HepG2 (cell line): ENCODE results near the gene GMPPA. TPM values are rescaled to one million over a fixed set of nuclear protein-coding genes. Genes with fewer than 3 reads are reported as not detected.

Experiments used
- ATAC-seq: fragments of 200-7000 bp; cut with Tn5 transposase; 3 replicates; pipeline ENCODE4 v1.9.1; 2020; ENCODE audit warnings: mild to moderate bottlenecking, moderate library complexity
- BruUV-seq: library from RNA; stranded (reverse); fragments of 400-500 nt; replicated peaks from 2 replicates; lab custom pipeline; 2021; lab: Mats Ljungman, UMichigan
- CTCF ChIA-PET: fragments of 300-600 bp; formaldehyde crosslinking; extraction: SDS; loops from one replicate; lab custom pipeline; 2021; ENCODE audit warnings: low total read pairs, inconsistent platforms, low intra/inter-chr PET ratio; lab: Yijun Ruan, JAX
- POLR2A ChIA-PET: fragments of 350-600 bp; sonication (Branson Sonifier 250); formaldehyde crosslinking; loops from one replicate; lab custom pipeline; 2020; ENCODE audit warnings: antibody characterized with exemption, inconsistent platforms; lab: Yijun Ruan, JAX
- DNase-seq: peaks from one replicate; pipeline ENCODE4 v3.0.0-alpha.2; 2015; ENCODE audit warnings: low spot score
- FAIRE-seq: peaks from 3 replicates; lab custom pipeline; 2011; peaks lifted over from hg19 to GRCh38; lab: Jason Lieb, UNC
- H2AFZ ChIP-seq: one replicate; pipeline ENCODE4 v1.6.1; 2011; ENCODE audit warnings: low read length, inconsistent platforms
- H3K27ac ChIP-seq: fragments of 300-600 bp; 3 replicates; pipeline ENCODE4 v1.8.0; 2011; ENCODE audit warnings: mixed run types, mild to moderate bottlenecking, mixed read lengths, low read length, inconsistent platforms; ENCODE audit not compliant: insufficient read depth; ENCODE audit errors: extremely low read length
- H3K27me3 ChIP-seq, 2 experiments: fragments of 200-600 bp in 1 of 2; 2 replicates in 1 of 2; 3 replicates in 1 of 2; pipeline versions ENCODE4 v1.6.0 to v1.8.0; 2011; ENCODE audit warnings: low read length in 2 of 2, mild to moderate bottlenecking in 2 of 2, moderate library complexity in 2 of 2, inconsistent platforms in 1 of 2; ENCODE audit not compliant: insufficient read depth in 2 of 2, control insufficient read depth in 1 of 2
- H3K36me3 ChIP-seq, 2 experiments: fragments of 200-600 bp in 1 of 2; replicated peaks in 1 of 2; 2 replicates in 1 of 2; 3 replicates in 1 of 2; pipeline versions ENCODE4 v1.5.1 to v1.8.0; 2011; ENCODE audit warnings: low read length in 2 of 2, inconsistent platforms in 1 of 2; ENCODE audit not compliant: insufficient read depth in 2 of 2, control insufficient read depth in 1 of 2
- H3K4me1 ChIP-seq: 2 replicates; pipeline ENCODE4 v1.5.1; 2012; ENCODE audit warnings: low read length, inconsistent platforms; ENCODE audit not compliant: insufficient read depth
- H3K4me2 ChIP-seq: 2 replicates; pipeline ENCODE4 v1.6.0; 2011; ENCODE audit warnings: low read depth, low read length, inconsistent platforms
- H3K4me3 ChIP-seq, 3 experiments: fragments of 200-600 bp in 1 of 3; sonication (generic), shearing (Covaris generic) in 1 of 3; replicated peaks in 1 of 3; 2 replicates each; pipeline ENCODE4 v1.5.1; 2011 to 2016; ENCODE audit warnings: low read length in 3 of 3, inconsistent platforms in 2 of 3, low read depth in 2 of 3, mild to moderate bottlenecking in 2 of 3, control low read depth in 1 of 3, mixed read lengths in 1 of 3; ENCODE audit not compliant: insufficient read depth in 1 of 3
- H3K79me2 ChIP-seq: one replicate; pipeline ENCODE4 v1.6.1; 2011; ENCODE audit warnings: low read length, inconsistent platforms; ENCODE audit not compliant: insufficient read depth
- H3K9ac ChIP-seq: 2 replicates; pipeline ENCODE4 v1.6.0; 2011; ENCODE audit warnings: mild to moderate bottlenecking, low read depth, low read length, inconsistent platforms; ENCODE audit not compliant: insufficient read depth
- H3K9me3 ChIP-seq: 2 replicates; pipeline ENCODE4 v1.5.1; 2012; ENCODE audit warnings: mild to moderate bottlenecking, low read length
- H4K20me1 ChIP-seq: 2 replicates; pipeline ENCODE4 v1.6.0; 2011; ENCODE audit warnings: inconsistent platforms, mild to moderate bottlenecking, low read length, moderate library complexity; ENCODE audit not compliant: insufficient read depth
- BRF2 ChIP-seq: sonication (generic); formaldehyde crosslinking; IDR thresholded peaks from 2 replicates; pipeline ENCODE4 v1.8.1; 2022; ENCODE audit warnings: mild to moderate bottlenecking, missing genetic modification reagents
- CHD2 ChIP-seq: IDR thresholded peaks from 2 replicates; pipeline ENCODE4 v1.6.1; 2011; ENCODE audit warnings: low read depth, low read length, improper control_type of control experiment
- ESRRA ChIP-seq: sonication (generic); formaldehyde crosslinking; IDR thresholded peaks from 2 replicates; pipeline ENCODE4 v1.5.1; 2020; ENCODE audit warnings: mild to moderate bottlenecking, low read depth, missing genetic modification reagents
- FOXA3 ChIP-seq: IDR thresholded peaks from 2 replicates; pipeline ENCODE4 v1.6.1; 2016; ENCODE audit warnings: missing genetic modification reagents, missing compliant biosample characterization
- HCFC1 ChIP-seq: fragments of 150-350 bp; IDR thresholded peaks from 2 replicates; pipeline ENCODE4 v1.6.1; 2014; ENCODE audit warnings: low read depth, low read length
- MAZ ChIP-seq, 2 experiments: sonication (generic) in 1 of 2; formaldehyde crosslinking in 1 of 2; IDR thresholded peaks; 2 replicates each; pipeline versions ENCODE4 v1.5.0 to v1.6.1; 2012 to 2020; ENCODE audit warnings: low read depth in 2 of 2, mild to moderate bottlenecking in 2 of 2, borderline replicate concordance in 1 of 2, improper control_type of control experiment in 1 of 2, low read length in 1 of 2, missing genetic modification reagents in 1 of 2, moderate library complexity in 1 of 2
- MYNN ChIP-seq: sonication (generic); formaldehyde crosslinking; IDR thresholded peaks from 2 replicates; pipeline ENCODE4 v1.4.0; 2020; ENCODE audit warnings: mild to moderate bottlenecking, low read depth, missing genetic modification reagents
- PCBP1 ChIP-seq: fragments of 200-400 bp; formaldehyde crosslinking; IDR thresholded peaks from 2 replicates; pipeline ENCODE4 v1.6.1; 2017; ENCODE audit warnings: mild to moderate bottlenecking, low read depth, low read length, borderline replicate concordance
- PHF5A ChIP-seq: IDR thresholded peaks from one replicate; pipeline ENCODE4 v1.6.1; 2018; ENCODE audit warnings: low read depth, missing genetic modification reagents; ENCODE audit not compliant: unreplicated experiment
- POGZ ChIP-seq: sonication (generic); formaldehyde crosslinking; IDR thresholded peaks from 2 replicates; pipeline ENCODE4 v1.4.0; 2020; ENCODE audit warnings: mild to moderate bottlenecking, missing genetic modification reagents
- PTBP1 ChIP-seq: fragments of 200-400 bp; formaldehyde crosslinking; IDR thresholded peaks from 2 replicates; pipeline ENCODE4 v1.6.1; 2018; ENCODE audit warnings: low read length, low read depth; ENCODE audit not compliant: poor library complexity, severe bottlenecking
- REST ChIP-seq, 2 experiments: IDR thresholded peaks; 2 replicates each; pipeline ENCODE4 v1.6.1; 2011 to 2012; ENCODE audit warnings: low read length in 2 of 2, borderline replicate concordance in 1 of 2, low read depth in 1 of 2, mild to moderate bottlenecking in 1 of 2, moderate library complexity in 1 of 2
- TEAD3 ChIP-seq: optimal IDR thresholded peaks from 2 replicates; pipeline ENCODE3; 2016; ENCODE audit warnings: borderline replicate concordance
- TRIM24 ChIP-seq: sonication (generic); formaldehyde crosslinking; IDR thresholded peaks from 2 replicates; pipeline ENCODE4 v1.8.0; 2022; ENCODE audit warnings: mild to moderate bottlenecking, missing genetic modification reagents
- ZNF124 ChIP-seq: sonication (generic); formaldehyde crosslinking; IDR thresholded peaks from 2 replicates; pipeline ENCODE4 v1.4.0; 2020; ENCODE audit warnings: missing genetic modification reagents
- ZNF264 ChIP-seq: sonication (generic); formaldehyde crosslinking; IDR thresholded peaks from 2 replicates; pipeline ENCODE4 v1.4.0; 2020; ENCODE audit warnings: missing genetic modification reagents
- WGBS: methylation state at CpG from one replicate; pipeline ENCODE4 v1.1.6; 2017; ENCODE audit warnings: low lambda C conversion rate; 5-methylcytosine and 5-hydroxymethylcytosine counted together
- in situ Hi-C: cut with HindIII; loops from 2 replicates; pipeline ENCODE4 v1.10.0; 2017; ENCODE audit warnings: low pct_unique_long_range_greater_than_20kb; ENCODE audit not compliant: extremely low pct_ligation_motif_present
- intact Hi-C: fragments of 100-400 bp; cut with micrococcal nuclease; formaldehyde crosslinking; loops from one replicate; pipeline ENCODE4 v1.10.0; 2022; ENCODE audit not compliant: unreplicated experiment
- polyA plus RNA-seq, 8 experiments: library from polyadenylated mRNA; depleted of rRNA in 3 of 8; stranded (reverse) in 7 of 8; unstranded in 1 of 8; fragments of >200 nt; fragmentation: Illumina TruSeq in 4 of 8; extraction: Trizol in 4 of 8; gene quantifications; 2 replicates each; pipeline versions ENCODE4 v1.2.1 to v1.2.3, GENCODE V29; 2011 to 2016; ENCODE audit warnings: low read depth in 4 of 8, missing spikeins in 1 of 8, mixed read lengths in 1 of 8; ENCODE audit not compliant: insufficient read depth in 1 of 8
- total RNA-seq, 5 experiments: library from RNA; depleted of rRNA; stranded (reverse); fragments of >200 nt; fragmentation: Illumina TruSeq; extraction: Trizol; gene quantifications; 2 replicates each; pipeline ENCODE4 v1.2.3, GENCODE V29; 2016; ENCODE audit warnings: low read depth in 1 of 5
- TF ChIP-seq, protein P1 (sequence below): sonication (generic); formaldehyde crosslinking; IDR thresholded peaks from 2 replicates; pipeline ENCODE4 v1.5.0; 2020; ENCODE audit warnings: mild to moderate bottlenecking, missing genetic modification reagents

GMPPA gene
- total and polyA plus RNA-seq, 2 of the 13 experiments (the other 11 are each of a cell fraction or from before 2014, with no cell fraction given): 81.1 to 106 TPM

- FAIRE-seq (peak; percentile 75), ATAC-seq (peak; percentile 34), DNase-seq (peak; percentile 79)
- in situ Hi-C loops: no loop called here
- Histone ChIP-seq H3K36me3 (peaks cover 17 to 28% of the 10 kb centered on the region in 2 experiments), H2AFZ (no peak overlapping the region), H3K9ac (peak overlapping the region; percentile 84), H3K27me3 (no peaks in the 10 kb centered on the region; a peak in 1 of 5 replicates), H3K9me3 (no peaks in the 10 kb centered on the region), H3K4me1 (peaks cover 50% of the 10 kb centered on the region), H3K4me2 (peak overlapping the region; percentile 97), H4K20me1 (peaks cover 22% of the 10 kb centered on the region), H3K27ac (peak overlapping the region; percentile 53), H3K79me2 (peaks cover 30% of the 10 kb centered on the region), H3K4me3 (peak overlapping the region in 2 of 3 experiments; percentile 76 to 90; a peak in 3 of 6 replicates)
- CTCF ChIA-PET: no interaction called here
- WGBS: under 1% methylated on average over 4 of the region's 4 CpGs
- intact Hi-C loops: no loop called here
- BruUV-seq: no TSS peak
- POLR2A ChIA-PET: interaction anchor here (1.2 to 3.9 kb wide), 4 partner anchors 15 to 52 kb away, joined by 6 to 44 read pairs (median 25); partner anchors contain the start of genes GMPPA, INHA, OBSL1 and STK11IP
- TF ChIP-seq MYNN (CRISPR knock-in tag) (no peak), CHD2 (no peak), BRF2 (CRISPR knock-in tag) (no peak), PHF5A (CRISPR knock-in tag) (peak; percentile 48), ZNF124 (0 out of 2 replicates have a peak, but pooled peaks have one; percentile 72), POGZ (CRISPR knock-in tag) (peak; percentile 54), HCFC1 (no peak), TEAD3 (peak; percentile 85), MAZ (IDR thresholded peaks at IDR 0.05; ENCODE audit: borderline replicate concordance, low read depth, low read length) (peak; percentile 82), MAZ (CRISPR knock-in tag; IDR thresholded peaks at IDR 0.05; ENCODE audit: low read depth) (peak; percentile 70; the same call in 1 of the 2 replicates), FOXA3 (peak; percentile 75), REST (IDR thresholded peaks at IDR 0.05; ENCODE audit: borderline replicate concordance in 1 of 2, low read depth in 1 of 2, low read length in 2 of 2) (peak in 1 of 2 experiments; percentile 69; a peak in 2 of 4 replicates), PCBP1 (no peak), ESRRA (CRISPR knock-in tag) (peak; percentile 78), PTBP1 (no peak), ZNF264 (CRISPR knock-in tag) (no peak), TRIM24 (CRISPR knock-in tag) (peak; percentile 70; the same call in 1 of the 2 replicates)
- TF ChIP-seq, protein P1, sequence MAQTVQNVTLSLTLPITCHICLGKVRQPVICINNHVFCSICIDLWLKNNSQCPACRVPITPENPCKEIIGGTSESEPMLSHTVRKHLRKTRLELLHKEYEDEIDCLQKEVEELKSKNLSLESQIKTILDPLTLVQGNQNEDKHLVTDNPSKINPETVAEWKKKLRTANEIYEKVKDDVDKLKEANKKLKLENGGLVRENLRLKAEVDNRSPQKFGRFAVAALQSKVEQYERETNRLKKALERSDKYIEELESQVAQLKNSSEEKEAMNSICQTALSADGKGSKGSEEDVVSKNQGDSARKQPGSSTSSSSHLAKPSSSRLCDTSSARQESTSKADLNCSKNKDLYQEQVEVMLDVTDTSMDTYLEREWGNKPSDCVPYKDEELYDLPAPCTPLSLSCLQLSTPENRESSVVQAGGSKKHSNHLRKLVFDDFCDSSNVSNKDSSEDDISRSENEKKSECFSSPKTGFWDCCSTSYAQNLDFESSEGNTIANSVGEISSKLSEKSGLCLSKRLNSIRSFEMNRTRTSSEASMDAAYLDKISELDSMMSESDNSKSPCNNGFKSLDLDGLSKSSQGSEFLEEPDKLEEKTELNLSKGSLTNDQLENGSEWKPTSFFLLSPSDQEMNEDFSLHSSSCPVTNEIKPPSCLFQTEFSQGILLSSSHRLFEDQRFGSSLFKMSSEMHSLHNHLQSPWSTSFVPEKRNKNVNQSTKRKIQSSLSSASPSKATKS (CRISPR knock-in tag): peak; percentile 65; the same call in 1 of the 2 replicates
Measured at GRCh38 chr2:219545943-219546352, 47.3 kb downstream of the GMPPA start.
